ENCODE measurements around the gene WNT11. TPM values are rescaled to one million over a fixed set of nuclear protein-coding genes. Genes with fewer than 3 reads are reported as not detected.

The WNT11 gene
- total and polyA plus RNA-seq, 2 of the 13 experiments (the other 11 are each of a cell fraction or from before 2014, with no cell fraction given) = 0.34 to 0.66 TPM

DNA sequence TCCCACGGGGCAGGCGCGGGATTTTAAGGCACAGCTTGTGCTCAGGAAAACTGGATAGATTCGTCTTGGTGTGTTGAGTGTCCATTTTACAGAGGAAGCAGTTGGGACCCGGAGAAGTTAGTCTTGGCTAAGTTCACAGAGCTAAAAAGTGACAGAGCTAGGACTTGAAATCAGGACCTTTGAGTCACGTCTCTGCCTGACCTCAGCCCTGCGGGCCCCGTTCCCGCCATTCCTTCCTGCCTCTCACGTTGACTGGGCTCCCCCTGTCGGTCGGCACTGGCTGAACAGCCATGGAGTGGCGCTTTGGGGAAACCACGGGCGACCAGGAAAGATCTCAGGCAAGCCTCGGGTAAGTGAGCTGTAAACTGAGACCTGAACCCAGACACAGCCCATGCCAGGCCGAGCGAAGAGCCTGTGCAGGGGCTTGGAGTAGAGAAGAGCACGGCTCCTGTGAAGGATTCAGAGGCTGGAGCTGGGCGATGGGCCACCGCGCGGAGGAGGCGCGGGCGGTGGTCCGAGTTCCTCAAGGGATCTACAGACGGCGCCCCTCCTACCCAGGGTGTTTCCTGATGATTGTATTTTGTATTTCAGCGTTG is 54.1 kb downstream of the WNT11 start (continued):
- TF ChIP-seq AKNA (CRISPR knock-in tag; IDR thresholded peaks at IDR 0.05; ENCODE audit: borderline replicate concordance) (no peak), ATF7 (IDR thresholded peaks at IDR 0.05) (no peak), ATF7 (CRISPR knock-in tag; IDR thresholded peaks at IDR 0.05) (no peak), ZSCAN22 (CRISPR knock-in tag; IDR thresholded peaks at IDR 0.05) (no peak), ZNF512B (CRISPR knock-in tag; IDR thresholded peaks at IDR 0.05; ENCODE audit: borderline replicate concordance) (peak; percentile 44; the same call in 1 of the 2 replicates), ETV5 (CRISPR knock-in tag; IDR thresholded peaks at IDR 0.05; ENCODE audit: borderline replicate concordance) (peak; percentile 54; the same call in 1 of the 2 replicates), SALL2 (CRISPR knock-in tag; IDR thresholded peaks at IDR 0.05) (no peak), JUND (CRISPR knock-in tag; IDR thresholded peaks at IDR 0.05) (0 out of 2 replicates have a peak, but pooled peaks have one; percentile 20), KAT7 (CRISPR knock-in tag; IDR thresholded peaks at IDR 0.05; ENCODE audit: borderline replicate concordance) (no peak), NR2F2 (IDR thresholded peaks at IDR 0.05; ENCODE audit: borderline replicate concordance, low read depth) (no peak), FOXK2 (IDR thresholded peaks at IDR 0.05) (no peak), RBFOX2 (IDR thresholded peaks at IDR 0.05; ENCODE audit: low read depth, low read length) (no peak), SP1 (IDR thresholded peaks at IDR 0.05) (no peak), SP1 (CRISPR knock-in tag; IDR thresholded peaks at IDR 0.05) (0 out of 2 replicates have a peak, but pooled peaks have one; percentile 29), RFX5 (IDR thresholded peaks at IDR 0.05; ENCODE audit: low read depth, low read length) (no peak), HMGXB4 (CRISPR knock-in tag; IDR thresholded peaks at IDR 0.05; ENCODE audit: borderline replicate concordance in 1 of 2, low read depth in 1 of 2) (peak; percentile 82 to 85; a peak in 3 of 4 replicates), ZNF644 (CRISPR knock-in tag; IDR thresholded peaks at IDR 0.05; ENCODE audit: low read depth) (peak; percentile 68; the same call in 1 of the 2 replicates)
